Activated CD8-positive, alpha-beta memory T cell treated with anti-CD3 and anti-CD28 coated beads for 48 hours (primary cell): Measurements from ENCODE around the gene ESRRA.

Experiments used
- DNase-seq, 3 experiments: peaks; one replicate each; pipeline ENCODE4 v3.0.0-alpha.2; 2020; ENCODE audit warnings: low read depth in 2 of 3, low spot score in 2 of 3

Gene ESRRA

DNA sequence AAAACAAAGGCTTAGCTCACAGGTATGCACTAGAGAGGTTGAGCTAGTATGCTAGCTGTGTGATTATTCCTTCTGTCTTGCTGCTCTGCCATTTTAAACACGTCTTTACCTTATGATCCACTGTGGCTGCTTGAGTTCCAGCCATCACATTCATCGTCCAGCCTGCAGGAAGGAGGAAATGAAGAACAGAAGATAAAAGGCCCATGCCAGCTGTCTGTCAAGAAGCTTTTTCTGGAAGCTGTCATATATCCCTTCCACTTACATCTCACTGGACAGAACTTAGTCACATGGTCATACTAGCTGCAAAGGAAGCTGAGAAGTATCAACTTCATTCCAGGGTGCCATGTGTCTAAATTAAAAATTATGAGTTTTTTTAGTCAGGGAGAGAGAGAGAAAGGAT, 22.1 kb downstream of the ESRRA start:
- no peak for DNase-seq

DNA sequence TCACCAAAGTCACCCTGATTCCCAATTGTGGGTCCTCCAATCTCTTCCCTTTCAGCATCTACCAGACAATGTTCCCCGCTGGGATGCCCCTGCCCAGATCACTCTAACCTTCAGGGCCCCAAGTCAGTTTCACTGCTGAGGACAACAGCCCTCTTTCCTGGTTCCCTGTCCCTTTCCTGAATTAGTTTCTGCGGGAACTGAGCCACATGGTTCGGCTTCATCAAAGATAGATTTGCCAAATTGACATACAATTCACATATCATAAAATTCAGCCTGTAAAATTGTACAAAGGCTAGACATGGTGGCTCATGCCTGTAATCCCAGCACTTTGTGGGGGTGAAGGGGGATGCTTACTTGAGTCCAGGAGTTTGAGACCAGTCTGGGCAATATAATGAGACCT, 22.7 kb downstream of the ESRRA start:
- DNase-seq: no peak

DNA sequence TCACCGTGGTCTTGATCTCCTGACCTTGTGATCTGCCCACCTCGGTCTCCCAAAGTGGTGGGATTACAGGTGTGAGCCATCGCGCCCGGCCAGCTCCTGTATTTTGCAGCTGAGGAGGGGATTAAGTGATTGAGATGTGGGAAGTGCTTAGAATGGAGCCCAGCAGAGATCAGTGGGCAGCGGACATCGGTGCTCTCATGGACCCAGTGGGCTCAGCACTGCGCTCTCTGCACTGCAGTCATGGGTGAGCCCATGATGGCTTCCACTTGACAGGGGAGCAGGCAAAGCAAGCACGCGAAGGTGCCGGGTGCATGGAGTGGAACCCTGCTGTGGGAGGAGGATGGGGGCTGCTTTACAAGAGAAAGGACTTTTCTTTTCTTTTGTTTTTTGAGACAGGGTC, 25.6 kb downstream of the ESRRA start:
- no peak for DNase-seq

DNA sequence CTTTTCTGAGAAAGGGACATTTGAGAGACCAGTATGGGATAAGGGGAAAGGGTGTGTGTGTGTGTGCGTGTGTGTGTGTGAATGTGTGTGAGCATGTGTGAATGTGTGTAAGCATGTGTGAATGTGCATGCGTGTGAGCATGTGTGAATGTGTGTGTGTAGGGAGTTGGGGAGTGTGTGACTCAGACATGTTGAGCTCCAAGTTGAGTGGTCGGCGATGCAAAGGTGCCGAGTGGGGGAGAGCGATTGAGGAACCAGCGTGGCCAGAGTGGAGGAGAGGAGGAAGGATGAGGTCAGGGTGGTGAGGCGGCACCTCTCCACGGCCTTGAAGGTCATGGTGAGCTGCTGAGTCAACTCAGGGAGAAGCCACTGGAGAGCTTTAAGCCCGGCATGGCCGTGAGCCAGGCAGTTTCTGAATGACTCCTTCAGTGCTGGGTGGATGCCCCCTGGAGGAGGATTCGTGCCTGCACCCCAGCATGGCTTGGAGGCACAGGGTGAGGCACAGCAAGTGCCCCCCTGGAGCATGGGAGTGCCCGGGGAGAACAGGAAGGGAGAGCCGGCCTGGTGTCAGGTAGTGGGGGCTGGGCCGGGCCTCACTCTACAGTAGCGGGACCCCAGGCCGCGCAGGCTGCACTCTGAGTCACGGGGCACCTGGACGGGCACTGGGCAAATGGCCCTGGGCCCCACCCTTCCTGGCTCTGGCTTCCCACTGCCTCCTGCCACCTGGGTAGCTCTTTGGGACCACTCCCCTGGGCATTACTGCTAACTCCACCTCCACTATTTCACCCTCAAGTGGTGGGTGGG, 26.4 kb downstream of the ESRRA start:
- peak; percentile 65 to 75 (median 65) for DNase-seq

DNA sequence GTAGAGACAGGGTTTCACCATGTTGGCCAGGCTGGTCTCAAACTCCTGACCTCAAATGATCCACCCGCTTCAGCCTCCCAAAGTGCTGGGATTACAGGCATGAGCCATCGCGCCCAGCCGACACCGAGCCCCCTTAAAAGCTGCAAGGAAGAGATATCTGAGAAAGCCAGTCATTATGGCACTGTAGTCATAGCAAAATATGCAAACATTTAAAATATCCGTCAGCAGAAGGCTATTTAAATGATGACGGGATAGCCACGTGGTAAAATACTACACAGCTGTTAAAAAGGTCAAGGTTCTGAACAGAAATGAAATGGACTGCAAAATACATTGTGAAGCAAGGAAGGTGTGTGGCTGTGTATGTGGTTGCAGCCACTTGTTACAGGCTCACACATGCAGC, 28.2 kb downstream of the ESRRA start:
- no peak for DNase-seq

DNA sequence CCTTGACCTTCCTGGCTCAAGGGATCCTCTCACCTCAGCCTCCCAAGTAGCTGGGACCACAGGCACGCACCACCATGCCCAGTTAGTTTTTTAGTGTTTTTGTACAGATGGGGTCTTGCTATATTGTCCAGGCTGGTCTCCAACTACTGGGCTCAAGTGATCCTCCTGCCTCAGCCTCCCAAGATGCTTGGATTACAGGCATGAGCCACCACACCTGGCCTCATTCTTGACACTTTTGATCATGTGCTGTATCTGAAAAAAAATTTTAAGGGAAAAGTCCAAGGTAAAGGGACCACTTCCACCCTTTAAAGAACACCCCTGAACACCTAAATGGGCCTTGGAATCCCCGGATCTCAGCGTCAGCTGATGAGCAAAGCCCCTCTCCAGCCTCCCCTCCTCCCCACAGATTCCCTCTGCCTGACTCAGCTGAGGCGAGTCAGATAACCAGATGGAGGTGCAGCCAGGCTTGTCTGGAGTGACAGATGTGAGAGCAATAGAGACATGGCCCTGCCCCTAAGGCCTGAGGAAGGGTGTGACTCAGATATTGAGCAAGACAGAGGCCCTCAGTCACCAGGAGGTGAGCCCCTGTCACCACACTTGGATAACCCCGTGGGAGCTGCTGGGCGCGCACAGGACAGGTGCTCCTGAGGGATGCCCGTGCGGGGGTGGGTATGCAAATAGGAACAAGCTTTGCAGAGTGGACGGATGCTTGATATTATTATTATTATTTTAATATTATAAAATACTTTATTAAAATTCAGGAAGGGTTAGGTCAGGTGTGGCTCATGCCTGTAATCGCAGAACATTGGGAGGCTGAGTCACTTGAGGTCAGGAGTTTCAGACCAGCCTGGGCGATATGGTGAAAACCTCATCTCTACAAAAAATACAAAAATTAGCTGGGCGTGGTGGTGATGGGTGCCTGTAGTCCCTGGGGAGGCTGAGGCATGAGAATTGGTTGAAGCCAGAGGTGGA, 29.7 kb downstream of the ESRRA start:
- peak in 1 of 3 experiments; percentile 42 for DNase-seq

DNA sequence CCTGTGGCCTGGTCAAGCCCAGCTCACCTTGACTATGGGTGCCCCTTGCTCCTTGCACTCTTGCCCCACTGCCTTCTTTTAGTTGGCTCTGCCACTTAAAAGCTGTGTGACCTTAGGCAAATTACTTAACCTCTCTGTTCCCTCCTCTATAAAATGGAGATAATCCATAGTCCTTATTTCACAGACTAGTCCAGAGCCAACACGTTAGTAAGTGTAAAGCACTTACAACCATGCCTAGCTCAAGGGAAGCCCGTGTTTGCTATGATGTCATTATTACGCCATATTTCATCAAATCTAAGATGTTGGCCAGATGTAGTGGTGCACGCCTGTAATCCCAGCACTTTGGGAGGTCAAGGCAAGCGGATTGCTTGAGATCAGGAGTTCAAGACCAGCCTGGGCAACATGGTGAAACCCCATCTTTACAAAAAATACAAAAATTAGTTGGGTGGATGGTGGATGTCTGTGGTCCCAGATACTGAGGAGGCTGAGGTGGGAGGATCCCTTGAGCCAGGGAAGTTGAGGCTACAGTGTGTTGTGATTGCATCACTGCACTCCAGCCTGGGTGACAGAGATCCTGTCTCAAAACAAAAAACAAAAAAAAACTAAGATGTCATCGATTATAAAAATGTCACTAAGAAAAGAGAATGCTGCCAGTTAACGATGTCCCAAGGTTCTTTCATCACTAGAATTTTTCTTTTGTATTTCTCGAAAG, 32.4 kb downstream of the ESRRA start:
- no peak for DNase-seq

DNA sequence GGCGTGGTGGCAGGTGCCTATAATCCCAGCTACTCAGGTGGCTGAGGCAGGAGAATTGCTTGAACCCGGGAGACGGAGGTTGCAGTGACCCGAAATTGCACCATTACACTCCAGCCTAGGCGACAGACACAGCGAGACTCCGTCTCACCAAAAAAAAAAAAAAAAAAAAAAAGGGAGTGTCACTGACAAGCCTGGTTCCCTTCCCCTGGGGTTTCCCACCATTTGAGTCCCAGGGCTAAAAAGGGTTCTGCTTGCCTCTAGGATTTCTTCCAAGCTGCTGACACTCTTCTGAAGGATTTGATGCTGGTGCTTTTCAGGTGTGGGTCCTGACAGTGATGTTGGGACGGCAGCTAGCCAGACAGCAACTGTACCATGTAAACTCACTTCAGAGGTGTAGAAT, 33.4 kb downstream of the ESRRA start:
- no peak for DNase-seq

DNA sequence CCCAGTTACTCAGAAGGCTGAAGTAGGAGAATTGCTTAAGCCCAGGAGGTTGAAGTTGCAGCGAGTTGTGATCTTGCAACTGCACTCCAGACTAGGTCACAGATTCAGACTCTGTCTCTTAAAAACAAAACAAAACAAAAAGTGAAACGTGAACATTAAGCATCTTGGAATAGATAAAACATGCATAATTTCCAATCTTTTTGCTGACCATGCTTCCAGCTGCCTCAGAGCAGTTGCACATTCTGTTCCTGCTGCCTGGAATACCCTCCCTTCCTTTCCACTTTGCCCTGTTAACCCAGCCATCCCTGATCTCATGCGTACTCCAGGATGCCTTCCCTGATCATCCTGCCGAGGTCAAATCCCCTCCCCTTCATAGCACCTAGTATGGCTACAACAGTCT, 34.0 kb downstream of the ESRRA start:
- no peak for DNase-seq

DNA sequence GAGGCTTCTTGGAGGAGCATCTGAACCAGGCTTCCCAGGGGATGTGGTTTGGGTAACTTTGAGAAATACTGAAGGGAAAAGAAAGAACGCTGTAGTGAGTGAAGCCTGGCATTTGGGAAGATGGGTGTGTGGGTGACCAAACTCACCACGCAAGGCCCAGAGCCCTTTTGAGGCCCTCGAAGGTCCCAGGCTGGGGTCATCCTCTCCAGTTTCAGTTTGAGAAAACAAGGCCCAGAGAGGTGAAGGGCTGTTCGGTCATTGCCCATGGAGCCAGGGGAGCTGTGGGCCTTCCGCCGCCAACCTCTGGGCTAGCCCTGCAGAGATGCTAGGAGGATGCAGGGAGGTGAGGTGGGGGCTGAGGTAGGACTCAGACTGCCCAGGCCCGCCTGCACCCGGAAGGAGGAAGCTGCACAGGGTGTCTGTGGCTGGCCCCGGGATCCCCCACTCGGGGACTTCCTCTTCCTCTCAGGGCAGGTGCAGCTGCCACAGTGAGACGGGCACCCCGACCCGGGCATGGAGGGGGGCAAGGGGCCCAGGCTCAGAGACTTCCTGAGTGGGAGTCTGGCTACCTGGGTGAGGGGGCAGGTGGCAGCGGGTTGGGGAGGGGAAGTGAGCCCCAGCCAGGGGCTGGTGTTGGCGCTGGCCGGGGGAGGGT, 34.6 kb downstream of the ESRRA start, which contains the start of gene CCDC88B:
Gene CCDC88B (plus strand): TSS at position 451 of the 655 bp plus-strand sequence. CDS start 63 bp downstream, at position 514.
- DNase-seq: peak; percentile 57 to 71 (median 60)

DNA sequence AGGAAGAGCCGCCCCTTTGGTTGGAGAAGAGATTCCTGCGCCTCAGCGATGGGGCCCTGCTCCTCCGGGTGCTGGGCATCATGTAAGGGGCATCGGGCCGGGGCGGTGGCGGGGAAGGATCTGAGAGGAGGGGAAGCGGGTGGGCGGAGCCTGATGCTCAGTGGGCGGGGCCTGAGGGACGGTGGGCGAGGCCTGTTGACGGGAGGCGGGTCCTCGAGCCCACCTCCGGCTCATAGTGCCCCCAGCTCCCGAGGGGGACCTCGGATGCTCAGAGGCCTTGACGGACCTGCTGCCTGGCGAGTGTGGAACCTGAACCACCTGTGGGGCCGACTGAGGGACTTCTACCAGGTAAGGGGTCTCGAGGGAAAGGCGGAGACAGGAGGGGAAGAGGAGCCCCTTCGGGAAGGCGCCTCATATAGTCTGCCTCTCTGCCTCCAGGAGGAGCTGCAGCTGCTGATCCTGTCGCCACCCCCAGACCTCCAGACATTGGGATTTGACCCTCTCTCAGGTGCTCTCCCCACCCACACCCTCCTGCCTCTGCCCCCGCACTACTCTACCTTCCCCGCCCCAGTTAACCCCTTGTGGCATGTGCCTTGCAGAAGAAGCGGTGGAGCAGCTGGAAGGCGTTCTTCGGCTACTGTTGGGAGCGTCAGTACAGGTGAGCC, 35.5 kb downstream of the ESRRA start:
- DNase-seq: peak in 2 of 3 experiments; percentile 87 to 89

DNA sequence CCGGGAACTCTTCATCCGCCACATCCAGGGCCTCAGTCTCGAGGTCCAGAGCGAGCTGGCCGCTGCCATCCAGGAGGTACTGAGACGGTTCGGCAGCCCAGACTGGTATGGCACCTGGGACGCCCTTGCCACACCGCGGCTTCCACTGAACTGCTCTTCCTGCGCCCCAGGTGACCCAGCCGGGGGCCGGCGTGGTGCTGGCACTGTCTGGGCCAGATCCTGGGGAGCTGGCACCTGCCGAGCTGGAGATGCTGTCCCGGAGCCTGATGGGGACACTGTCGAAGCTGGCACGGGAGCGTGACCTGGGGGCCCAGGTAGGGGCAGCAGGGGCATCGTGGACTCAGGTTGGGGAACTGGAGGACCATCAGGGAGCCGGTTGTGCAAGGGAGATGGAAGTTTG, 36.1 kb downstream of the ESRRA start:
- no peak for DNase-seq

DNA sequence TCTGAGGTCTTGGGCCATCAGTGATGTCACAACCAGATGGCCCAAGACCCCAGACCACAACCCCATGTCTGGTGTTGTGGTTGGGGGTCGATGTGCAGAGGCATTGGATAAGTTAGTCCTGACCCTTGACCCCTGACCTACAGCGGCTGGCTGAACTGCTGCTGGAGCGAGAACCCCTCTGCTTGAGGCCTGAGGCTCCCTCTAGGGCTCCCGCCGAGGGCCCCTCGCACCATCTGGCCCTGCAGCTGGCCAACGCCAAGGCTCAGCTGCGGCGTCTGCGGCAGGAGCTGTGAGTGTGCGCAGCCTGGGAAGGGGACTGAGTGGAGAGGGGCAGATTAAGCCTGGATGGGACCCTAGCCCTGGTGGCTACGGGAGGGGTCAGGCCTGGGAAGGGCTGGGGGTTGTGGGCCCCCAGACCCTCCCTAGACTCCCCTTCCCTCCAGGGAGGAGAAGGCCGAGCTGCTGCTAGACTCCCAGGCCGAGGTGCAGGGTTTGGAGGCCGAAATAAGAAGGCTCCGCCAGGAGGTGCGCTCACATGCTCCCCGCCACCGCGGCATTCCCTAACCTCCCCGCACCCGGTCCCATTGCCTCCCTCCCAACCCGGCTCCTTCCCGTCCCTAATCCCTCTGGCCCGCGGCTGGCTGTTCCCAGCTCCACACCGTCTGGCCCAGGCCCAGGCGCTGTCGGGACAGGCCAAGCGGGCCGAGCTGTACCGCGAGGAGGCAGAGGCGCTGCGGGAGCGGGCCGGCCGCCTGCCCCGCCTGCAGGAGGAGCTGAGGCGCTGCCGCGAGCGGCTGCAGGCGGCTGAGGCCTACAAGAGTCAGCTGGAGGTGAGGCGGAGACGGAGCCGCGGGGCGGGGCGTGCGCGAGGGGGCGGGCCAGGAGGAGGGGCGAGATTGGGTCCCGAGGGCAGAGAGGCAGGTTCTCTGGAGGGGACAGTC, 36.8 kb downstream of the ESRRA start:
- peak; percentile 76 to 85 (median 82) for DNase-seq

DNA sequence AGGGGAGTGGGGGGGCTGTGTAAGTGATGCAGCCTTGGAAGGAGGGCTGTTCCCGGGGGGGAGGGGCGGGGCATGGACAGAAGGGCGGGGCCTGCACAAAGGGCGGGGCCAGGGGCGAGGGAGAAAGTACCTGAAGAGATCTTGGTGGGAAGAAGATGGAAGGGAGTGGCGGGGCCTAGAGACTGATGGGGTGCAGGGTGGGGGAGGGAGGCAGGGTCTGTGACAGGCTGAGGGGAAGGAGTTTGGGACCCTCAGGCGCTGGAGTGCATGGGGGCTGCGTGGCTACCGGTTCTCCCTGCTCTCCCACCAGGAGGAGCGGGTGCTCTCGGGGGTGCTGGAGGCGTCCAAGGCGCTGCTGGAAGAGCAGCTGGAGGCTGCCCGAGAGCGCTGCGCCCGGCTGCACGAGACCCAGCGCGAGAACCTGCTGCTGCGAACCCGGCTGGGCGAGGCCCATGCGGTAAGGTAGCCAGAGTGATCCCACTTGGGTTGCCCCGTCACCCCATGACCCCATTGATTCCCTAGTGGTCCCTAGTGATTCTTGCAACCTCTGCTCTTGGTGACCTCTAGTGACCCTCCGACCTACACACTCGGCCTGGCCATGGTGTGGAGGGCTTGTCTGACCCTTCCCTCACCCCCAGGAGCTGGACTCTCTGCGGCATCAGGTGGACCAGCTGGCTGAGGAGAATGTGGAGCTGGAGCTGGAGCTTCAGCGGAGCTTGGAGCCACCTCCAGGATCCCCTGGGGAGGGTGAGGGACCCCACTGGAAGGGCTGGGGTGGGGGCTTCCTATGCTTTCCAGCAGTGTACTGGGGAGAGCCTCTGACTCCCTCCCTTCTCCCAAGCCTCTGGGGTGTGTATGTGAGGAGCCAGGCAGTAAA, 37.8 kb downstream of the ESRRA start:
- DNase-seq: no peak

DNA sequence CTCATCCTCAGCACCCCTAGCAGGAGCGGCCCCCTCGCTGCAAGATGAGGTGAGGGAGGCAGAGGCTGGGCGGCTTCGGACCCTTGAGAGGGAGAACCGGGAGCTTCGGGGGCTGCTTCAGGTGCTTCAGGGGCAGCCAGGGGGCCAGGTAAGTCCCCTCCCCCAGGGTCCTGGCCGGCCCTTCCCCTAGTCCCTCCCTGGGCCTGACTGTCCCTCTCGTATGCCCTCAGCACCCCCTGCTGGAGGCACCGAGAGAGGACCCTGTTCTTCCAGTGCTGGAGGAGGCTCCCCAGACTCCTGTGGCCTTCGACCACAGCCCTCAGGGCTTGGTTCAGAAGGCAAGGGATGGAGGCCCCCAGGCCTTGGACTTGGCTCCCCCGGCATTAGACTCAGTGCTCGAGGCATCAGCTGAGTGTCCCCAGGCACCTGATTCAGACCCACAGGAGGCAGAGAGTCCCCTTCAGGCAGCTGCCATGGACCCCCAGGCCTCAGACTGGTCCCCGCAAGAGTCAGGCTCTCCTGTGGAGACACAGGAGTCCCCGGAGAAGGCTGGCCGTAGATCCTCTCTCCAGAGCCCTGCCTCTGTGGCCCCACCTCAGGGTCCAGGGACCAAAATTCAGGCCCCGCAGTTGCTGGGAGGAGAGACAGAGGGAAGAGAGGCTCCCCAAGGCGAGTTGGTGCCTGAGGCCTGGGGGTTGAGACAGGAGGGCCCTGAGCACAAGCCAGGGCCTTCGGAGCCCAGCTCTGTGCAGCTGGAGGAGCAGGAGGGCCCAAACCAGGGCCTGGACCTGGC, 38.6 kb downstream of the ESRRA start:
- no peak for DNase-seq

DNA sequence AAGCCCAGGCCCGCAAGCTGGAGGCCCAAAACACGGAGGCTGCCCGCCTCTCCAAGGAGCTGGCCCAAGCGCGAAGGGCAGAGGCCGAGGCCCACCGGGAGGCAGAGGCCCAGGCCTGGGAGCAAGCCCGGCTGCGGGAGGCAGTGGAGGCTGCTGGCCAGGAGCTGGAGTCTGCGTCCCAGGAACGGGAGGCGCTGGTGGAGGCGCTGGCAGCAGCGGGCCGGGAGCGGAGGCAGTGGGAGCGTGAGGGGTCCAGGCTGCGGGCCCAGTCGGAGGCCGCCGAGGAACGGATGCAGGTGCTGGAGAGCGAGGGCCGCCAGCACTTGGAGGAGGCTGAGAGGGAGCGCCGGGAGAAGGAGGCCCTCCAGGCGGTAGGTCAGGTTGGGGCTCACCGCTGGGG, 39.5 kb downstream of the ESRRA start:
- no peak for DNase-seq

DNA sequence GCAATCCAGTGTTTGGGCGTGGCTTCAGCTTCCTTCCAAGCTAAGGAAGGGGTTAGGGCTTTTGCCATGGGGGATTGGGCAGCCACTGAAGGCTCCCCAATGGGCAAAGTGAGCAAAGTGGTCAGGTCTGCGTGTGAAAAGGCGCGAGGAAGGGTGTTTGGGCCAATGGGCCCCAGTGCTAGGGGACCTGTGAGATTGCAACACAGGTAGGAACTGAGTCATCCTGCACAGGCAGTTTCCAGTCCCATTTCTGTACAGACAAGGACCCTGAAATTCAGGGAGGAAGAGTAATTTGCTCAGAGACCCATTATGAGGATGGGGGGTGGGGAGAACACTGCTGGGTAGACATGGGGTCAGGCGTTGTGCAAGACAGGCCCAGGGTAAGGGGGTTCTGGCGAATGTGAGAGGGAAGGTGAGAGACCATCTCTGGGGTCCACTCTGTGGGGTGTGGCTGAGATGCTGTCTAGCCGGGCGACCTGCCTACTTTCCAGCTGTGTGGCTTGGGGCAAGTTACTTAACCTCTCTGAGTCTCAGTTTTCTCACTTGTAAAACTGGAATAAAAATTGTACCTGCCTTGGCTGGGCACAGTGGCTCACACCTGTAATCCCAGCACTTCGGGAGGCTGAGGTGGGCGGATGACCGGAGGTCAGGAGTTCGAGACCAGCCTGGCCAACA, 42.0 kb downstream of the ESRRA start:
- DNase-seq: no peak
